Colon (tissue), 2 donors: ENCODE results near the gene WWTR1.

ENCODE experiments used
- FAIRE-seq: peaks from 2 replicates; lab custom pipeline; 2012; peaks lifted over from hg19 to GRCh38; lab: Jason Lieb, UNC
- donor health status: control.
- donor health status: control.

WWTR1 gene

GRCh38 chr3:149592758-149593240 lies 65.0 kb downstream of the WWTR1 start:
- FAIRE-seq = no peak

- no peak for FAIRE-seq
Measured at GRCh38 chr3:149590691-149591441, 67.0 kb downstream of the WWTR1 start.

- no peak for FAIRE-seq
Measured at GRCh38 chr3:149589332-149589731, 68.5 kb downstream of the WWTR1 start.

- no peak for FAIRE-seq
Measured at GRCh38 chr3:149588909-149589308, 68.9 kb downstream of the WWTR1 start.

GRCh38 chr3:149587383-149587782 lies 70.4 kb downstream of the WWTR1 start:
- FAIRE-seq = no peak

GRCh38 chr3:149586871-149587270 lies 71.0 kb downstream of the WWTR1 start:
- FAIRE-seq = no peak

GRCh38 chr3:149585401-149585726 lies 72.5 kb downstream of the WWTR1 start:
- no peak for FAIRE-seq

GRCh38 chr3:149583921-149584635 lies 73.7 kb downstream of the WWTR1 start:
- FAIRE-seq = no peak

GRCh38 chr3:149582395-149582794 lies 75.4 kb downstream of the WWTR1 start:
- no peak for FAIRE-seq

GRCh38 chr3:149581681-149582370 lies 76.0 kb downstream of the WWTR1 start:
- no peak for FAIRE-seq

- no peak for FAIRE-seq
Measured at GRCh38 chr3:149581248-149581647, 76.6 kb downstream of the WWTR1 start.

GRCh38 chr3:149579838-149580542 lies 77.8 kb downstream of the WWTR1 start:
- no peak for FAIRE-seq

GRCh38 chr3:149579161-149579560 lies 78.7 kb downstream of the WWTR1 start:
- FAIRE-seq = no peak

GRCh38 chr3:149577801-149578200 lies 80.0 kb downstream of the WWTR1 start:
- no peak for FAIRE-seq

- FAIRE-seq = no peak
Measured at GRCh38 chr3:149575961-149576564, 81.8 kb downstream of the WWTR1 start.

GRCh38 chr3:149575213-149575960 lies 82.4 kb downstream of the WWTR1 start:
- no peak for FAIRE-seq

- no peak for FAIRE-seq
Measured at GRCh38 chr3:149572796-149573414, 84.9 kb downstream of the WWTR1 start.

GRCh38 chr3:149571381-149571780 lies 86.4 kb downstream of the WWTR1 start:
- FAIRE-seq = no peak

- FAIRE-seq = no peak
Measured at GRCh38 chr3:149570016-149570415, 87.8 kb downstream of the WWTR1 start.

- no peak for FAIRE-seq
Measured at GRCh38 chr3:149567381-149567780, 90.4 kb downstream of the WWTR1 start.
